GM21717 (cell line): ENCODE results near the gene LDLRAD2.
"Not testable (repeated sequence)": the region's sequence is repeated elsewhere in the genome, so short reads cannot be mapped to it uniquely, and the experiment has no call there.

Source experiments
- ATAC-seq: cut with Tn5 transposase; IDR thresholded peaks from one replicate; pipeline ENCODE4 v1.9.1; 2021; ENCODE audit warnings: mild to moderate bottlenecking, moderate library complexity; ENCODE audit not compliant: unreplicated experiment

The LDLRAD2 gene

GRCh38 chr1:21811875-21812305 lies at the start of gene LDLRAD2:
Gene LDLRAD2, plus strand, starts transcription at chr1:21812265. Its CDS starts 187 bp downstream, at chr1:21812452.
- no peak for ATAC-seq

- ATAC-seq = no peak
These were observed 48.8 kb upstream of the LDLRAD2 start for GRCh38 chr1:21763236-21763635.

GRCh38 chr1:21763694-21764419 lies 48.2 kb upstream of the LDLRAD2 start:
- no peak for ATAC-seq

GRCh38 chr1:21764615-21765423 lies 47.2 kb upstream of the LDLRAD2 start:
- no peak for ATAC-seq

GRCh38 chr1:21766210-21766609 lies 45.9 kb upstream of the LDLRAD2 start:
- ATAC-seq = no peak

GRCh38 chr1:21767106-21767505 lies 45.0 kb upstream of the LDLRAD2 start:
- not testable (repeated sequence) for ATAC-seq

GRCh38 chr1:21770201-21770600 lies 41.9 kb upstream of the LDLRAD2 start:
- no peak for ATAC-seq

- not testable (repeated sequence) for ATAC-seq
These were observed 41.5 kb upstream of the LDLRAD2 start for GRCh38 chr1:21770602-21771001.

- not testable (repeated sequence) for ATAC-seq
These were observed 40.4 kb upstream of the LDLRAD2 start for GRCh38 chr1:21771672-21772071.

- ATAC-seq = no peak
These were observed 38.5 kb upstream of the LDLRAD2 start for GRCh38 chr1:21773585-21773984.

- no peak for ATAC-seq
These were observed 37.1 kb upstream of the LDLRAD2 start for GRCh38 chr1:21774835-21775549.

- ATAC-seq = no peak
These were observed 36.5 kb upstream of the LDLRAD2 start for GRCh38 chr1:21775550-21775914.

- ATAC-seq = no peak
These were observed 36.0 kb upstream of the LDLRAD2 start for GRCh38 chr1:21775985-21776562.

GRCh38 chr1:21776925-21777324 lies 35.1 kb upstream of the LDLRAD2 start:
- ATAC-seq = not testable (repeated sequence)

- no peak for ATAC-seq
These were observed 33.7 kb upstream of the LDLRAD2 start for GRCh38 chr1:21778405-21778727.

- no peak for ATAC-seq
These were observed 32.2 kb upstream of the LDLRAD2 start for GRCh38 chr1:21779613-21780521.

GRCh38 chr1:21781815-21782348 lies 30.2 kb upstream of the LDLRAD2 start:
- peak; percentile 16 for ATAC-seq

- peak; percentile 14 for ATAC-seq
These were observed 29.7 kb upstream of the LDLRAD2 start for GRCh38 chr1:21782349-21782867.

- peak; percentile 55 for ATAC-seq
These were observed 29.0 kb upstream of the LDLRAD2 start, which contains the start of gene USP48 for GRCh38 chr1:21782868-21783678. Gene USP48, minus strand, starts transcription at chr1:21783149. Its CDS starts 192 bp downstream, at chr1:21782957.
